HL-60/S4 treated with phorbol 12-myristate 13-acetate at 8.2 ng/mL for 4 days and 3 days (cell line): ENCODE measurements around the gene RNU1-2.
"Not testable (repeated sequence)": the region's sequence is repeated elsewhere in the genome, so short reads cannot be mapped to it uniquely, and the experiment has no call there.

Experiments
- in situ Hi-C: fragments of 300-500 bp; cut with MboI; formaldehyde crosslinking; loops from 2 replicates; pipeline ENCODE4 v1.15.0; 2022; ENCODE audit warnings: low sequenced_read_pairs

RNU1-2 gene

GRCh38 chr1:16907870-16908758 lies 12.3 kb downstream of the RNU1-2 start:
- in situ Hi-C loops = no loop called here

GRCh38 chr1:16911851-16912721 lies 16.3 kb downstream of the RNU1-2 start:
- in situ Hi-C loops = not testable (repeated sequence)

- in situ Hi-C loops = not testable (repeated sequence)
Observed at GRCh38 chr1:16912742-16913141, 17.0 kb downstream of the RNU1-2 start.

- in situ Hi-C loops = no loop called here
Observed at GRCh38 chr1:16913181-16913832, 17.5 kb downstream of the RNU1-2 start.

- in situ Hi-C loops = no loop called here
Observed at GRCh38 chr1:16913833-16914662, 18.3 kb downstream of the RNU1-2 start.

GRCh38 chr1:16914928-16915626 lies 19.3 kb downstream of the RNU1-2 start:
- in situ Hi-C loops = not testable (repeated sequence)

- in situ Hi-C loops = no loop called here
Observed at GRCh38 chr1:16915627-16915973, 19.8 kb downstream of the RNU1-2 start.

- in situ Hi-C loops = not testable (repeated sequence)
Observed at GRCh38 chr1:16916036-16916880, 20.5 kb downstream of the RNU1-2 start.

GRCh38 chr1:16918371-16918770 lies 22.6 kb downstream of the RNU1-2 start:
- in situ Hi-C loops = no loop called here

GRCh38 chr1:16918936-16919665 lies 23.3 kb downstream of the RNU1-2 start:
- in situ Hi-C loops = not testable (repeated sequence)

GRCh38 chr1:16920951-16921350 lies 25.2 kb downstream of the RNU1-2 start:
- in situ Hi-C loops = no loop called here

- in situ Hi-C loops = no loop called here
Observed at GRCh38 chr1:16921391-16922185, 25.8 kb downstream of the RNU1-2 start, which contains the start of gene CROCC. CROCC (plus strand) TSS chr1:16921931; CDS start chr1:16922019, 88 bp downstream.

- in situ Hi-C loops = no loop called here
Observed at GRCh38 chr1:16922466-16922865, 26.7 kb downstream of the RNU1-2 start.

- in situ Hi-C loops = no loop called here
Observed at GRCh38 chr1:16922885-16923431, 27.2 kb downstream of the RNU1-2 start.

GRCh38 chr1:16924216-16924918 lies 28.6 kb downstream of the RNU1-2 start:
- in situ Hi-C loops = no loop called here

- in situ Hi-C loops = no loop called here
Observed at GRCh38 chr1:16924919-16925477, 29.2 kb downstream of the RNU1-2 start.
